NCI-H510A treated with DMSO at 0.1 percent for 48 hours (cell line): ENCODE data around the gene NEO1.
"Not testable (repeated sequence)": the region's sequence is repeated elsewhere in the genome, so short reads cannot be mapped to it uniquely, and the experiment has no call there.

Source experiments
- DNase-seq: peaks from one replicate; lab custom pipeline; 2025; lab: John Stamatoyannopoulos, UW

NEO1 gene

GRCh38 chr15:73212424-73212823 lies 160.2 kb downstream of the NEO1 start:
- DNase-seq: no peak

GRCh38 chr15:73221450-73221849 lies 169.2 kb downstream of the NEO1 start:
- DNase-seq: not testable (repeated sequence)

- DNase-seq: no peak
These were observed 173.2 kb downstream of the NEO1 start for GRCh38 chr15:73225358-73226015.

GRCh38 chr15:73226093-73226814 lies 174.0 kb downstream of the NEO1 start:
- no peak for DNase-seq

- no peak for DNase-seq
These were observed 175.3 kb downstream of the NEO1 start for GRCh38 chr15:73227433-73228056.

GRCh38 chr15:73228128-73228646 lies 175.9 kb downstream of the NEO1 start:
- no peak for DNase-seq

- no peak for DNase-seq
These were observed 179.6 kb downstream of the NEO1 start for GRCh38 chr15:73231661-73232419.

GRCh38 chr15:73232776-73233175 lies 180.5 kb downstream of the NEO1 start:
- DNase-seq: no peak

- no peak for DNase-seq
These were observed 181.4 kb downstream of the NEO1 start for GRCh38 chr15:73233623-73234022.

- DNase-seq: no peak
These were observed 185.6 kb downstream of the NEO1 start for GRCh38 chr15:73237910-73238309.

- DNase-seq: no peak
These were observed 187.4 kb downstream of the NEO1 start for GRCh38 chr15:73239564-73240215.

GRCh38 chr15:73240866-73241499 lies 188.7 kb downstream of the NEO1 start:
- peak; percentile 30 for DNase-seq

GRCh38 chr15:73244333-73244732 lies 192.1 kb downstream of the NEO1 start:
- no peak for DNase-seq

- no peak for DNase-seq
These were observed 194.2 kb downstream of the NEO1 start for GRCh38 chr15:73246439-73246838.

GRCh38 chr15:73246898-73247297 lies 194.6 kb downstream of the NEO1 start:
- DNase-seq: no peak

- no peak for DNase-seq
These were observed 195.1 kb downstream of the NEO1 start for GRCh38 chr15:73247331-73247730.

- no peak for DNase-seq
These were observed 197.2 kb downstream of the NEO1 start for GRCh38 chr15:73249499-73249898.

GRCh38 chr15:73254598-73254997 lies 202.3 kb downstream of the NEO1 start:
- no peak for DNase-seq

GRCh38 chr15:73258271-73259108 lies 206.2 kb downstream of the NEO1 start:
- no peak for DNase-seq

GRCh38 chr15:73264881-73265280 lies 212.6 kb downstream of the NEO1 start:
- peak; percentile 71 for DNase-seq
